WTC11 (cell line): ENCODE measurements around the gene COL4A6. TPM values are rescaled to one million over a fixed set of nuclear protein-coding genes. Genes with fewer than 3 reads are reported as not detected.

Experiments used
- ATAC-seq: fragments of 200-7000 bp; cut with Tn5 transposase; 2 replicates; pipeline ENCODE4 v1.10.0; 2021; ENCODE audit warnings: mild to moderate bottlenecking, moderate library complexity
- CTCF ChIA-PET: fragments of 300-600 bp; sonication (Branson Sonifier 250); formaldehyde crosslinking; loops from one replicate; lab custom pipeline; 2021; ENCODE audit warnings: antibody characterized with exemption; lab: Charles Lee
- POLR2A ChIA-PET: fragments of 350-600 bp; sonication (Branson Sonifier 250); formaldehyde crosslinking; loops from one replicate; lab custom pipeline; 2021; ENCODE audit warnings: antibody characterized with exemption; lab: Charles Lee
- DNase-seq: peaks from one replicate; pipeline ENCODE4 v3.0.0; 2021; ENCODE audit warnings: low spot score
- H3K27ac Mint-ChIP-seq: 2 replicates; pipeline ENCODE4 v1.8.0; 2021; ENCODE audit warnings: mixed read lengths
- H3K27me3 Mint-ChIP-seq: 2 replicates; pipeline ENCODE4 v1.8.0; 2021; ENCODE audit warnings: low read depth, mild to moderate bottlenecking, moderate library complexity, mixed read lengths
- H3K36me3 Mint-ChIP-seq: 2 replicates; pipeline ENCODE4 v1.8.0; 2021; ENCODE audit warnings: mixed read lengths
- H3K4me1 Mint-ChIP-seq: 2 replicates; pipeline ENCODE4 v1.8.0; 2022; ENCODE audit warnings: mixed read lengths
- H3K4me3 Mint-ChIP-seq: 2 replicates; pipeline ENCODE4 v1.8.0; 2021; ENCODE audit warnings: mild to moderate bottlenecking, moderate library complexity, mixed read lengths
- H3K9me3 Mint-ChIP-seq: 2 replicates; pipeline ENCODE4 v1.8.0; 2021; ENCODE audit warnings: mixed read lengths
- ELF4 ChIP-seq: sonication (generic); formaldehyde crosslinking; IDR thresholded peaks from 2 replicates; pipeline ENCODE4 v1.8.1; 2022; ENCODE audit warnings: low read depth, mild to moderate bottlenecking, moderate library complexity, missing genetic modification reagents
- FOXJ3 ChIP-seq: sonication (generic); formaldehyde crosslinking; IDR thresholded peaks from 2 replicates; pipeline ENCODE4 v1.9.0; 2021; ENCODE audit warnings: missing genetic modification reagents, mild to moderate bottlenecking, borderline replicate concordance
- FOXP1 ChIP-seq: sonication (generic); formaldehyde crosslinking; IDR thresholded peaks from 2 replicates; pipeline ENCODE4 v1.8.0; 2022; ENCODE audit warnings: missing genetic modification reagents, mild to moderate bottlenecking, moderate library complexity, borderline replicate concordance
- HMGA2 ChIP-seq: fragments of 250-450 bp; sonication (Bioruptor Pico); IDR thresholded peaks from 2 replicates; pipeline ENCODE4 v1.4.0; 2021; ENCODE audit warnings: mild to moderate bottlenecking, moderate library complexity
- PRRX2 ChIP-seq: fragments of 250-450 bp; sonication (Bioruptor Pico); IDR thresholded peaks from 2 replicates; pipeline ENCODE4 v1.8.0; 2021; ENCODE audit warnings: mild to moderate bottlenecking
- ZBTB21 ChIP-seq: sonication (generic); formaldehyde crosslinking; IDR thresholded peaks from 2 replicates; pipeline ENCODE4 v1.8.1; 2023; ENCODE audit warnings: mild to moderate bottlenecking, missing genetic modification reagents, borderline replicate concordance
- ZNF396 ChIP-seq: fragments of 250-450 bp; sonication (Bioruptor Pico); IDR thresholded peaks from 2 replicates; pipeline ENCODE4 v1.8.0; 2021; ENCODE audit warnings: mild to moderate bottlenecking, moderate library complexity, borderline replicate concordance
- total RNA-seq: library from RNA; stranded (reverse); gene quantifications from 3 replicates; pipeline ENCODE4 v1.2.3, GENCODE V29; 2021
- TF ChIP-seq, protein P1 (sequence below): sonication (generic); formaldehyde crosslinking; IDR thresholded peaks from 2 replicates; pipeline ENCODE4 v1.8.1; 2022; ENCODE audit warnings: low read depth, missing genetic modification reagents, borderline replicate concordance
- TF ChIP-seq, protein P2 (sequence below): fragments of 250-450 bp; sonication (Bioruptor Pico); IDR thresholded peaks from 2 replicates; pipeline ENCODE4 v1.8.0; 2021; ENCODE audit warnings: mild to moderate bottlenecking
- TF ChIP-seq, protein P3 (sequence below): sonication (generic); formaldehyde crosslinking; IDR thresholded peaks from 2 replicates; pipeline ENCODE4 v1.8.1; 2023; ENCODE audit warnings: mild to moderate bottlenecking, missing genetic modification reagents, borderline replicate concordance
- TF ChIP-seq, protein P4 (sequence below): sonication (generic); formaldehyde crosslinking; IDR thresholded peaks from 2 replicates; pipeline ENCODE4 v1.8.0; 2022; ENCODE audit warnings: mild to moderate bottlenecking, missing genetic modification reagents
- TF ChIP-seq, protein P5 (sequence below): fragments of 250-450 bp; sonication (Bioruptor Pico); IDR thresholded peaks from 2 replicates; pipeline ENCODE4 v1.9.0; 2021; ENCODE audit warnings: mild to moderate bottlenecking

The COL4A6 gene
- total RNA-seq, 1 experiment from 2014 or later = 15.2 TPM

GRCh38 chrX:108310506-108310905 is 127.7 kb downstream of the COL4A6 start (continued):
- TF ChIP-seq, protein P1, sequence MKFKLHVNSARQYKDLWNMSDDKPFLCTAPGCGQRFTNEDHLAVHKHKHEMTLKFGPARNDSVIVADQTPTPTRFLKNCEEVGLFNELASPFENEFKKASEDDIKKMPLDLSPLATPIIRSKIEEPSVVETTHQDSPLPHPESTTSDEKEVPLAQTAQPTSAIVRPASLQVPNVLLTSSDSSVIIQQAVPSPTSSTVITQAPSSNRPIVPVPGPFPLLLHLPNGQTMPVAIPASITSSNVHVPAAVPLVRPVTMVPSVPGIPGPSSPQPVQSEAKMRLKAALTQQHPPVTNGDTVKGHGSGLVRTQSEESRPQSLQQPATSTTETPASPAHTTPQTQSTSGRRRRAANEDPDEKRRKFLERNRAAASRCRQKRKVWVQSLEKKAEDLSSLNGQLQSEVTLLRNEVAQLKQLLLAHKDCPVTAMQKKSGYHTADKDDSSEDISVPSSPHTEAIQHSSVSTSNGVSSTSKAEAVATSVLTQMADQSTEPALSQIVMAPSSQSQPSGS = no peak
- no peak for TF ChIP-seq FOXJ3 (CRISPR knock-in tag)

DNA sequence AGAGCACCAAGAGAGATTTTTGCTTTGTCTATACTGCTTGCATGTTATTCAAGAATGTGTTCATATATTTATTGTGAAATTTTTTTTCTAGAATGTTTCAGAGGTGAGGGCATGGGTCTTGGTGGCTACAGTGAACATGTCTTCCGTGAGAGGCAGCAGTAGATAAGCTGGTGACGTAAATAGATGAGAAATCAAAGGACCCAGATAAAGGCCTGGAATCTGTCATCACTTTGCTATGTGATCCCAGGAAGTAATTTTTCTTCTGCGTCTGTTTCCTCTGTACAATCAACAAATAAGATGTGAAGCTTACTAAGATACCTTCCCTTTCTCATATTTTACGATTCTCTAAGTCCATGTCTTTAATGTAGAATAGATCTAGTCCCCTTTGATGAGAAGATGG is 129.1 kb downstream of the COL4A6 start:
- ChIA-PET CTCF (no interaction called here), POLR2A (no interaction called here)
- no peak for ATAC-seq
- H3K9me3 Mint-ChIP-seq = no peaks in the 10 kb centered on the region
- TF ChIP-seq, protein P2, sequence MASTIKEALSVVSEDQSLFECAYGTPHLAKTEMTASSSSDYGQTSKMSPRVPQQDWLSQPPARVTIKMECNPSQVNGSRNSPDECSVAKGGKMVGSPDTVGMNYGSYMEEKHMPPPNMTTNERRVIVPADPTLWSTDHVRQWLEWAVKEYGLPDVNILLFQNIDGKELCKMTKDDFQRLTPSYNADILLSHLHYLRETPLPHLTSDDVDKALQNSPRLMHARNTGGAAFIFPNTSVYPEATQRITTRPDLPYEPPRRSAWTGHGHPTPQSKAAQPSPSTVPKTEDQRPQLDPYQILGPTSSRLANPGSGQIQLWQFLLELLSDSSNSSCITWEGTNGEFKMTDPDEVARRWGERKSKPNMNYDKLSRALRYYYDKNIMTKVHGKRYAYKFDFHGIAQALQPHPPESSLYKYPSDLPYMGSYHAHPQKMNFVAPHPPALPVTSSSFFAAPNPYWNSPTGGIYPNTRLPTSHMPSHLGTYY (CRISPR knock-in tag) = no peak
- TF ChIP-seq ZNF396 (no peak), FOXP1 (CRISPR knock-in tag) (no peak)
- TF ChIP-seq, all 79 proteins: peak for 0
- Mint-ChIP-seq H3K4me3 (no peak overlapping the region), H3K4me1 (peaks cover 11% of the 10 kb centered on the region), H3K27ac (no peak overlapping the region), H3K27me3 (no peaks in the 10 kb centered on the region), H3K36me3 (no peaks in the 10 kb centered on the region)
- DNase-seq = no peak

DNA sequence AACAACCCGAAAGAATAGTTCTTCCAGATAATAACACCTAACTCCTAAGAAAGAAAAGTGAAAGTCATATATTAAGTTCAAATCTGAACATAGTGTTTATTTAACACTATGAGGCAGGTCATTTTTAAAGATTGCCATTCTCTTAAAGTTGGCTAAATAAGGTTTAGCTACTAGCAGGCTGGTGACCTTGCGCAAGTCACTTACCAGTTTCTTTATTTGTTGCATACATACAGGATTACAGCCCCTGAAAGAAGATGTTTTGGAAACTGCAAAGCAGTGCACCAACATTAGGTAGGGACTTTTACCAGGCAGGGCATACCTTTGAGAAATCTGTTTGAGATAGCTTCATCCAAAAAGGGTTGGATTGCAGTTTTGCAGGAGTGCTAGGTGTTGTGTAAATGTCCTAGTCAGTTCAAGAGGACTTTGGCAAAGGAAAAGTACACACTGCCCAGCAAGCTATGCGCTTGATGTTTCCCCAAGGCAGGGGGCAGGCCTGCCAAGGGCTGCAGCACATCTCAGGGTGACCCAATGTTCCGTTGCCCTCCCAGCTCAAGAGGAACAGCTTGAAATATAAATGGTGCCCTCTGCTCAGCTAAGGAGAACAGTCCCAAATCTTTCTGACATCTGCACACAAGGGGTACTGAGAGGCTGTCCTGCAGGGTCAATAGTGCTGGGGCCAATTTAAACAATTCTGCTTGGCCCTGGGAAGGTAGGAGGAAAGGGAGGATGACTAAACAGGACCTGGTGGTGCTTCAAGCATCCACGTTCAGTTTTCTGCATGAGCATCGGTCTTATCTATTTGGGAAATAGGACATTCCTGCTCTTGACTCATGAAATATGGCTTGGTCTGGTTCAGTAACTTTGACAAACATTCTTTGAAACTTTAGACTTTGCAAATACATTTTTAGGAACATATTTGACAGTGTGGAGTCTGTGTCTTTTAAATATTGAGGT is 130.8 kb downstream of the COL4A6 start:
- POLR2A ChIA-PET = no interaction called here

DNA sequence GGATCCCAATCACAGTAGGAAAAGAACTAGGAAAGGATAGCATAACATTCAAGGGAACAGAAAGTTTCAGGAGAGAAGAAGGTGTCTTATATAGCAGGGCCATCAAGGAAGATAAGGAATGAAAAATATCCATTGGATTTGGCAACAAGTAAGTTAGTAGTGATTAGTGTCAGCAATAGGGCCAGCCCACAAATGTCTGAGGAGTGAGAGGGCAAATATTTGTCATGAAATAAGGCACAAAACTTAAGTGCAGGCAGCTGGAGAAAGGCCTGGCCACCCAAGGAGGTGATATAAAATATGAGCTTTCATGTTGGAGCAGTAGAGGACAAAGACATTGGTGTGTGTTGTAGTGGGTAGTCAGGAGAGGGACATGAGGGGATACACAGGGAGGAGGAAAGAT is 132.1 kb downstream of the COL4A6 start:
- 0 out of 2 replicates have a peak, but pooled peaks cover 4% of the 10 kb centered on the region for H3K4me1 Mint-ChIP-seq
- no peaks in the 10 kb centered on the region for H3K27me3 Mint-ChIP-seq
- TF ChIP-seq, protein P1 = no peak
- TF ChIP-seq ZBTB21 (no peak), HMGA2 (CRISPR knock-in tag) (no peak), PRRX2 (CRISPR knock-in tag) (no peak)
- TF ChIP-seq, protein P3, sequence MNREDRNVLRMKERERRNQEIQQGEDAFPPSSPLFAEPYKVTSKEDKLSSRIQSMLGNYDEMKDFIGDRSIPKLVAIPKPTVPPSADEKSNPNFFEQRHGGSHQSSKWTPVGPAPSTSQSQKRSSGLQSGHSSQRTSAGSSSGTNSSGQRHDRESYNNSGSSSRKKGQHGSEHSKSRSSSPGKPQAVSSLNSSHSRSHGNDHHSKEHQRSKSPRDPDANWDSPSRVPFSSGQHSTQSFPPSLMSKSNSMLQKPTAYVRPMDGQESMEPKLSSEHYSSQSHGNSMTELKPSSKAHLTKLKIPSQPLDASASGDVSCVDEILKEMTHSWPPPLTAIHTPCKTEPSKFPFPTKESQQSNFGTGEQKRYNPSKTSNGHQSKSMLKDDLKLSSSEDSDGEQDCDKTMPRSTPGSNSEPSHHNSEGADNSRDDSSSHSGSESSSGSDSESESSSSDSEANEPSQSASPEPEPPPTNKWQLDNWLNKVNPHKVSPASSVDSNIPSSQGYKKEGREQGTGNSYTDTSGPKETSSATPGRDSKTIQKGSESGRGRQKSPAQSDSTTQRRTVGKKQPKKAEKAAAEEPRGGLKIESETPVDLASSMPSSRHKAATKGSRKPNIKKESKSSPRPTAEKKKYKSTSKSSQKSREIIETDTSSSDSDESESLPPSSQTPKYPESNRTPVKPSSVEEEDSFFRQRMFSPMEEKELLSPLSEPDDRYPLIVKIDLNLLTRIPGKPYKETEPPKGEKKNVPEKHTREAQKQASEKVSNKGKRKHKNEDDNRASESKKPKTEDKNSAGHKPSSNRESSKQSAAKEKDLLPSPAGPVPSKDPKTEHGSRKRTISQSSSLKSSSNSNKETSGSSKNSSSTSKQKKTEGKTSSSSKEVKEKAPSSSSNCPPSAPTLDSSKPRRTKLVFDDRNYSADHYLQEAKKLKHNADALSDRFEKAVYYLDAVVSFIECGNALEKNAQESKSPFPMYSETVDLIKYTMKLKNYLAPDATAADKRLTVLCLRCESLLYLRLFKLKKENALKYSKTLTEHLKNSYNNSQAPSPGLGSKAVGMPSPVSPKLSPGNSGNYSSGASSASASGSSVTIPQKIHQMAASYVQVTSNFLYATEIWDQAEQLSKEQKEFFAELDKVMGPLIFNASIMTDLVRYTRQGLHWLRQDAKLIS (CRISPR knock-in tag) = no peak
- TF ChIP-seq, protein P4, sequence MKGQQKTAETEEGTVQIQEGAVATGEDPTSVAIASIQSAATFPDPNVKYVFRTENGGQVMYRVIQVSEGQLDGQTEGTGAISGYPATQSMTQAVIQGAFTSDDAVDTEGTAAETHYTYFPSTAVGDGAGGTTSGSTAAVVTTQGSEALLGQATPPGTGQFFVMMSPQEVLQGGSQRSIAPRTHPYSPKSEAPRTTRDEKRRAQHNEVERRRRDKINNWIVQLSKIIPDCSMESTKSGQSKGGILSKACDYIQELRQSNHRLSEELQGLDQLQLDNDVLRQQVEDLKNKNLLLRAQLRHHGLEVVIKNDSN (CRISPR knock-in tag) = no peak
- TF ChIP-seq, protein P5, sequence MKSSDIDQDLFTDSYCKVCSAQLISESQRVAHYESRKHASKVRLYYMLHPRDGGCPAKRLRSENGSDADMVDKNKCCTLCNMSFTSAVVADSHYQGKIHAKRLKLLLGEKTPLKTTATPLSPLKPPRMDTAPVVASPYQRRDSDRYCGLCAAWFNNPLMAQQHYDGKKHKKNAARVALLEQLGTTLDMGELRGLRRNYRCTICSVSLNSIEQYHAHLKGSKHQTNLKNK = no peak
- TF ChIP-seq, all 79 proteins: peak for 0
- no peak for ATAC-seq
- Mint-ChIP-seq H3K36me3 (no peaks in the 10 kb centered on the region), H3K9me3 (no peaks in the 10 kb centered on the region), H3K27ac (no peak overlapping the region), H3K4me3 (no peak overlapping the region)
- POLR2A ChIA-PET = no interaction called here
- DNase-seq = no peak
- CTCF ChIA-PET = no interaction called here

More for the DNA sequence above, 130.8 kb downstream of the COL4A6 start:
- DNase-seq (no peak), ATAC-seq (no peak)
- CTCF ChIA-PET = no interaction called here
- H3K4me3 Mint-ChIP-seq = no peak overlapping the region
- TF ChIP-seq ELF4 (CRISPR knock-in tag) = no peak
- no peaks in the 10 kb centered on the region for H3K9me3 Mint-ChIP-seq
- no peaks in the 10 kb centered on the region for H3K36me3 Mint-ChIP-seq
- 0 out of 2 replicates have a peak, but pooled peaks cover 4% of the 10 kb centered on the region for H3K4me1 Mint-ChIP-seq
- no peak overlapping the region for H3K27ac Mint-ChIP-seq
- H3K27me3 Mint-ChIP-seq = no peaks in the 10 kb centered on the region
